Astrocyte (in vitro differentiated cells and primary cell): ENCODE results near the gene PDGFA. TPM values are rescaled to one million over a fixed set of nuclear protein-coding genes. Genes with fewer than 3 reads are reported as not detected.

ENCODE experiments used
- DNase-seq: peaks from one replicate; pipeline ENCODE4 v3.0.0-alpha.2; 2010; ENCODE audit warnings: low read depth
- FAIRE-seq: peaks from 2 replicates; lab custom pipeline; 2011; peaks lifted over from hg19 to GRCh38; lab: Jason Lieb, UNC
- H2AFZ ChIP-seq: 2 replicates; pipeline ENCODE4 v1.6.0; 2012; ENCODE audit warnings: low read depth, low read length, inconsistent platforms
- H3K27ac ChIP-seq: 2 replicates; pipeline ENCODE4 v1.5.1; 2011; ENCODE audit warnings: low read depth, low read length, inconsistent platforms
- H3K27me3 ChIP-seq: 2 replicates; pipeline ENCODE4 v1.6.0; 2011; ENCODE audit warnings: low read length, inconsistent platforms; ENCODE audit not compliant: insufficient read depth
- H3K36me3 ChIP-seq: 2 replicates; pipeline ENCODE4 v1.5.1; 2011; ENCODE audit warnings: low read length, inconsistent platforms; ENCODE audit not compliant: insufficient read depth
- H3K4me1 ChIP-seq: 2 replicates; pipeline ENCODE4 v1.5.1; 2011; ENCODE audit warnings: low read length, inconsistent platforms; ENCODE audit not compliant: insufficient read depth
- H3K4me2 ChIP-seq: 2 replicates; pipeline ENCODE4 v1.6.0; 2012; ENCODE audit warnings: low read length, inconsistent platforms
- H3K4me3 ChIP-seq: 2 replicates; pipeline ENCODE4 v1.5.1; 2011; ENCODE audit warnings: low read depth, mild to moderate bottlenecking, low read length, inconsistent platforms; ENCODE audit not compliant: insufficient read depth
- H3K79me2 ChIP-seq: 2 replicates; pipeline ENCODE4 v1.6.0; 2012; ENCODE audit warnings: mild to moderate bottlenecking, low read length, inconsistent platforms; ENCODE audit not compliant: insufficient read depth
- H3K9ac ChIP-seq: 2 replicates; pipeline ENCODE4 v1.6.0; 2012; ENCODE audit warnings: mild to moderate bottlenecking, low read length, inconsistent platforms
- H3K9me3 ChIP-seq: 2 replicates; pipeline ENCODE4 v1.5.1; 2012; ENCODE audit warnings: low read depth, mild to moderate bottlenecking, low read length, inconsistent platforms; ENCODE audit not compliant: insufficient read depth
- H4K20me1 ChIP-seq: 2 replicates; pipeline ENCODE4 v1.6.0; 2012; ENCODE audit warnings: low read length, inconsistent platforms; ENCODE audit not compliant: insufficient read depth
- H3K27ac Mint-ChIP-seq: one replicate; pipeline ENCODE4 v1.8.0; 2021; ENCODE audit warnings: mild to moderate bottlenecking, mixed read lengths; ENCODE audit not compliant: unreplicated experiment
- H3K27me3 Mint-ChIP-seq: one replicate; pipeline ENCODE4 v1.8.0; 2021; ENCODE audit warnings: low read depth, mixed read lengths; ENCODE audit not compliant: unreplicated experiment
- H3K36me3 Mint-ChIP-seq: one replicate; pipeline ENCODE4 v1.8.0; 2021; ENCODE audit warnings: low read depth, mixed read lengths; ENCODE audit not compliant: unreplicated experiment
- H3K4me1 Mint-ChIP-seq: one replicate; pipeline ENCODE4 v1.8.0; 2021; ENCODE audit warnings: low read depth, mixed read lengths; ENCODE audit not compliant: unreplicated experiment
- H3K4me3 Mint-ChIP-seq: one replicate; pipeline ENCODE4 v1.8.0; 2021; ENCODE audit warnings: mild to moderate bottlenecking, moderate library complexity, mixed read lengths; ENCODE audit not compliant: unreplicated experiment
- H3K9me3 Mint-ChIP-seq: one replicate; pipeline ENCODE4 v1.8.0; 2021; ENCODE audit warnings: mild to moderate bottlenecking, mixed read lengths; ENCODE audit not compliant: unreplicated experiment
- EZH2 ChIP-seq: IDR thresholded peaks from 2 replicates; pipeline ENCODE4 v1.6.1; 2012; ENCODE audit warnings: mild to moderate bottlenecking, low read length, inconsistent platforms; ENCODE audit not compliant: insufficient read depth
- total RNA-seq: library from RNA; stranded (reverse); gene quantifications from 2 replicates; pipeline ENCODE4 v1.2.1, GENCODE V29; 2021
- TF ChIP-seq, protein P1 (sequence below): IDR thresholded peaks from 2 replicates; pipeline ENCODE4 v1.5.1; 2011; ENCODE audit warnings: low read depth, mild to moderate bottlenecking, inconsistent platforms, low read length, moderate library complexity; ENCODE audit not compliant: insufficient read depth

The PDGFA gene
- total RNA-seq, 1 donor from 2014 or later, result 47.1 TPM

GRCh38 chr7:493661-494251 is 25.9 kb downstream of the PDGFA start:
- no peaks in the 10 kb centered on the region for H3K79me2 ChIP-seq
- H3K27ac ChIP-seq, result no peak overlapping the region
- TF ChIP-seq EZH2, result no peak
- TF ChIP-seq, protein P1, sequence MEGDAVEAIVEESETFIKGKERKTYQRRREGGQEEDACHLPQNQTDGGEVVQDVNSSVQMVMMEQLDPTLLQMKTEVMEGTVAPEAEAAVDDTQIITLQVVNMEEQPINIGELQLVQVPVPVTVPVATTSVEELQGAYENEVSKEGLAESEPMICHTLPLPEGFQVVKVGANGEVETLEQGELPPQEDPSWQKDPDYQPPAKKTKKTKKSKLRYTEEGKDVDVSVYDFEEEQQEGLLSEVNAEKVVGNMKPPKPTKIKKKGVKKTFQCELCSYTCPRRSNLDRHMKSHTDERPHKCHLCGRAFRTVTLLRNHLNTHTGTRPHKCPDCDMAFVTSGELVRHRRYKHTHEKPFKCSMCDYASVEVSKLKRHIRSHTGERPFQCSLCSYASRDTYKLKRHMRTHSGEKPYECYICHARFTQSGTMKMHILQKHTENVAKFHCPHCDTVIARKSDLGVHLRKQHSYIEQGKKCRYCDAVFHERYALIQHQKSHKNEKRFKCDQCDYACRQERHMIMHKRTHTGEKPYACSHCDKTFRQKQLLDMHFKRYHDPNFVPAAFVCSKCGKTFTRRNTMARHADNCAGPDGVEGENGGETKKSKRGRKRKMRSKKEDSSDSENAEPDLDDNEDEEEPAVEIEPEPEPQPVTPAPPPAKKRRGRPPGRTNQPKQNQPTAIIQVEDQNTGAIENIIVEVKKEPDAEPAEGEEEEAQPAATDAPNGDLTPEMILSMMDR, result no peak
- DNase-seq (no peak), FAIRE-seq (no peak)
- Mint-ChIP-seq H3K4me1 (no peaks in the 10 kb centered on the region), H3K27me3 (peaks cover 10% of the 10 kb centered on the region), H3K4me3 (no peak overlapping the region), H3K27ac (no peak overlapping the region), H3K36me3 (peaks cover 10% of the 10 kb centered on the region), H3K9me3 (no peaks in the 10 kb centered on the region)
- H3K4me1 ChIP-seq, result no peaks in the 10 kb centered on the region
- H3K9me3 ChIP-seq, result no peaks in the 10 kb centered on the region
- peaks cover 6% of the 10 kb centered on the region for H3K27me3 ChIP-seq
- H3K4me3 ChIP-seq, result no peak overlapping the region
- H3K9ac ChIP-seq, result no peak overlapping the region
- peaks cover 20% of the 10 kb centered on the region for H4K20me1 ChIP-seq
- no peak overlapping the region for H3K4me2 ChIP-seq
- H2AFZ ChIP-seq, result no peak overlapping the region
- H3K36me3 ChIP-seq, result peaks cover 13% of the 10 kb centered on the region

DNA sequence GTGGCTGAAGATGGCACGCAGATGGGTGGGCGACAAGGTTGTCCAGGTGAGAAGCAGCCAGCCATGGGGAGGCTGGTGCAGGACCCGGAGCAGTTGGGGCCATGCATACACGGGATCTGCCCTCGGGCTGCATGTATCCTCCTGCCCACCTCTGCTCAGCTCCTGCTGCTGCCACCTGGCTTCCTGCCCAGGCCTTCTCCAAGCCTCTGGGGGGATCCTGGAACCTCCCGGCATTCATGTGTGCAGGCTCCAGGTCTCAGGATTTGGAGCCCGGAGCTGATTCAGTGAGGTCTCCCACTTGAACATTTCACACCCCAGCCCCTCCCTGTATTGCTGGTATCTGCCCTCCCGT is 27.0 kb downstream of the PDGFA start:
- H3K79me2 ChIP-seq, result no peaks in the 10 kb centered on the region
- peaks cover 5% of the 10 kb centered on the region for H3K36me3 ChIP-seq
- no peaks in the 10 kb centered on the region for H3K9me3 ChIP-seq
- Mint-ChIP-seq H3K27ac (no peak overlapping the region), H3K36me3 (peaks cover 9% of the 10 kb centered on the region), H3K9me3 (no peaks in the 10 kb centered on the region), H3K4me3 (no peak overlapping the region), H3K27me3 (peaks cover 10% of the 10 kb centered on the region), H3K4me1 (no peaks in the 10 kb centered on the region)
- DNase-seq, result no peak
- no peak for TF ChIP-seq EZH2
- TF ChIP-seq, protein P1, result no peak
- peaks cover 11% of the 10 kb centered on the region for H4K20me1 ChIP-seq
- no peak overlapping the region for H2AFZ ChIP-seq
- no peak overlapping the region for H3K4me2 ChIP-seq
- peaks cover 6% of the 10 kb centered on the region for H3K27me3 ChIP-seq
- no peaks in the 10 kb centered on the region for H3K4me1 ChIP-seq
- H3K9ac ChIP-seq, result no peak overlapping the region
- no peak overlapping the region for H3K27ac ChIP-seq
- no peak overlapping the region for H3K4me3 ChIP-seq
- FAIRE-seq, result no peak

GRCh38 chr7:491958-492713 is 27.5 kb downstream of the PDGFA start:
- no peaks in the 10 kb centered on the region for H3K4me1 ChIP-seq
- H2AFZ ChIP-seq, result no peak overlapping the region
- no peak overlapping the region for H3K4me3 ChIP-seq
- H3K27ac Mint-ChIP-seq, result no peak overlapping the region
- TF ChIP-seq EZH2, result no peak
- TF ChIP-seq, protein P1, result no peak
- H3K27ac ChIP-seq, result no peak overlapping the region
- peaks cover 7% of the 10 kb centered on the region for H3K36me3 Mint-ChIP-seq
- H3K36me3 ChIP-seq, result no peaks in the 10 kb centered on the region
- no peaks in the 10 kb centered on the region for H3K9me3 Mint-ChIP-seq
- peaks cover 13% of the 10 kb centered on the region for H3K27me3 Mint-ChIP-seq
- no peak for DNase-seq
- H3K79me2 ChIP-seq, result no peaks in the 10 kb centered on the region
- H4K20me1 ChIP-seq, result peaks cover 6% of the 10 kb centered on the region
- H3K27me3 ChIP-seq, result peaks cover 6% of the 10 kb centered on the region
- no peaks in the 10 kb centered on the region for H3K4me1 Mint-ChIP-seq
- FAIRE-seq, result no peak
- H3K9me3 ChIP-seq, result no peaks in the 10 kb centered on the region
- no peak overlapping the region for H3K4me3 Mint-ChIP-seq
- H3K9ac ChIP-seq, result no peak overlapping the region
- no peak overlapping the region for H3K4me2 ChIP-seq
